IPS-NIHi7 (cell line): ENCODE measurements around the gene NPPC.
A peak's percentile ranks its signal among the peaks of the same experiment; 100 is the strongest.
"Not testable (repeated sequence)": the region's sequence is repeated elsewhere in the genome, so short reads cannot be mapped to it uniquely, and the experiment has no call there.

Experiments
- DNase-seq: peaks from one replicate; pipeline ENCODE4 v3.0.0; 2012; ENCODE audit warnings: mixed read lengths; ENCODE audit errors: extremely low spot score

NPPC gene

DNA sequence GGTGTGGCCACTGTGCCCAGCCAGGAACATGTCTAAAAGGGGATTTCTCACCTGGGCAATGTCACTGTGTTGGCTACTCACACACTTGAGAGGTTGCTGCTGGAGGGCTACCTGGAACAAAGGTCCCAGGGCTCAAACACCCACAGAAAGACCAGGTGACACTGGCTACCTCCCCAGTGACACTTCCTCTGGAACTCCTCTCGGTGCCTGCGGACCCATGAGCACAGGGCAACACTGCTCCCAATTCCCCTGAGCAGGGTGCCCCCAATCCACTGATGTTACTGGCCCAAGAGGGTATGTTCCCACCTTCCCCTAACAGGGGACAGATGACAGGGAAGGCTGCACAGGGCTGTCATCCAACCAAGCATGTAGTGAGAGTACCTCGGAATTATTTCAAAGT, 5.8 kb downstream of the NPPC start:
- no peak for DNase-seq

- DNase-seq = no peak
These were observed 6.7 kb downstream of the NPPC start for GRCh38 chr2:231919341-231920035.

DNA sequence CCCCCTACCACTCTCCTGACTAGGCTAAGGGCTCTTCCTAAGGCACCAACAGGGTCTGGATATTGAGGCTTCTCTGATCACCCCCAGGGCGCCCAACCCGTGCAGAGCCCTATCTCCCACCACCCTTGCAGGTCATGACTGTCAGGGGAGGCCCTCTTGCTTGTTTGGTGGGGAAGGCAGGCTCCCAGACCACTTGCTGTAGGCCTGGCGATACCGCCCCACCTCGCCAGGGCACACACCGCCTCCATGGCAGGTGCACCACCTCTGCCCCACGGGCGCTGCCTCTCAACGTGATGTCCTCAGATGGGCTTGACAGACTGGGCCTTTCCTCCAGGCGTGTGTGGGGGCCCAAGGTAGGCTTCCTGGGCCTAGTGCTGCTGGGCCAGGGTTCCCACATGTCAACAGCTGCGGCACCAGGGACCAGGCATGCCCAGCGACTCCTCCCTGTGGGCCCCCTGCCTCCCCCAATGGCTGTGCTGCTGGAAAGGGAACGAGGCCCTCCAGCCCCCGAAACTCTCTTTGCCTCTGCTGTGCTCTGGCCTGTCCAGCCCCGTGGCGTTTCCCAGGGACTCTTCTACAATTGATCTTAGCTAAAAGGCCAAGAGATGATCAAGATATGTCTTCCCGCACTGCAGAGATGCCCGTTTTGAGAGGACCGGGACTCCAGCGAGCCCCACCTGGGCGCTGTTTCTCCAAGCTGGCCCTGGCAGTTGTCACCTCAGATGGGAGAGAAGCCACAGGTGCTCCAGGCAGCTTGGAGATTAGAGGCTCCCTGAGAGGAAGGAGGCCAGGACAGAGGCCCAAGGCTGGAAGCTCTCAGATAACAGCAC, 7.5 kb downstream of the NPPC start:
- DNase-seq = no peak

GRCh38 chr2:231917280-231918066, 8.7 kb downstream of the NPPC start:
- peak; percentile 53 for DNase-seq

- DNase-seq = no peak
These were observed 12.0 kb downstream of the NPPC start for GRCh38 chr2:231914077-231914690.

DNA sequence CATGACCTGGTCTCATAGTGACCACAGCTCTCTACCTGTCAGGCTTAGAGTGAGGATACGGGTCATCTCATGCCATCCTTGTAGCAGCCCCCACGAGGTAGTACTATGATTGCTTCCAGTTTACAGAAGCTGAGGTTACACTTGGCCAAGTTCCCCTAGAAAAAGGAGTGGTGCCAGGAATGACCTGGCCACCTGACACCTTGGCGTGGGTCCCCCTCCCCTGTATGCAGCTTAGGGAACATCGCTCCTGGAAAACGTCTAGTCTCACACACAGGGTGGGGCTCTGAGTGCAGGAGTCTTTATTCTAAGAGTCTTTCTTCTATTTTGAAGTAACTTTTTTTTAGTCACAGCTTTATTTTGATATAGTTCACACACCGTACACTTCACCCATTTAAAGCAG, 14.8 kb downstream of the NPPC start:
- no peak for DNase-seq

DNA sequence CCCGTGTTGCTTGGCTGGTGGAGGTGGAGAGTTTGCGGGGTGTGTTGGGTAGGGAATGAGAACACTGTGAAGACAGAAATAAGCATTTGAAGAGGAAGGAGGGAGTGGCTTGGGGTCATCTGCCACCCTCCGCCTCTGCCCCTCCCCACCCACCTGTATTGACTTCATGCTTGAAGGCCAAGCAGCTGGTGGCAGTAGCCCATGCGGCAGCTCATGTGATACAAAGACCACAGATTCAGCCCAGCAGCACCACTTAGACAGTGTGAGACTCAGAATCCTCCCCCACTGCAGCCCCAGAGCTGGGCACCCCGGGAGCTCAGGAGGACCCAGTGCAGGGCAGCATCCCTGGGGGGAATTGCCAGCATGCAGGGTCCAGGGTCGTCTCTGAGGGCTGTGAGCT, 15.4 kb downstream of the NPPC start:
- DNase-seq = no peak

- DNase-seq = not testable (repeated sequence)
These were observed 16.0 kb downstream of the NPPC start for GRCh38 chr2:231910161-231910560.

- DNase-seq = no peak
These were observed 16.6 kb downstream of the NPPC start for GRCh38 chr2:231909631-231910030.

- no peak for DNase-seq
These were observed 17.6 kb downstream of the NPPC start for GRCh38 chr2:231908584-231908983.

DNA sequence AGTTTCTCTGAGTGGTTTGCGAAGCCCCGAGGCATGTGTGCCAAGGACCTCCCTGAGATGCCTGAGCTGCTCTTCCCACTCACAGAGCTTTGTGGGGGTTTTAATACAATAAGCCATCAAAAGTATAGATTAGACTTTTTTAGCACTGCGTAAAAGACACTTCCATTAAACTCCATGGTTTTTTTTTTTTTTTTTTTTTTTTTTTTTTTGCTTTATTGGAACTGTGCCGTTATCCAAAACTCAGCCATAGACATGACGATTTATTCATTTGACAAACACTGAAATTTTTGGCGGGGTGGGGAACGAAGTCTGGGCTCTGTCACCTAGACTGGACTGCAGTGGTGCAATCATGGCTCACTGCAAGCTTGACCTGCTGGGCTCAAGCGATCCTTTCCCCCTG, 18.4 kb downstream of the NPPC start:
- DNase-seq = no peak

- DNase-seq = no peak
These were observed 21.2 kb downstream of the NPPC start for GRCh38 chr2:231905026-231905425.

GRCh38 chr2:231904161-231904611, 22.0 kb downstream of the NPPC start:
- no peak for DNase-seq

DNA sequence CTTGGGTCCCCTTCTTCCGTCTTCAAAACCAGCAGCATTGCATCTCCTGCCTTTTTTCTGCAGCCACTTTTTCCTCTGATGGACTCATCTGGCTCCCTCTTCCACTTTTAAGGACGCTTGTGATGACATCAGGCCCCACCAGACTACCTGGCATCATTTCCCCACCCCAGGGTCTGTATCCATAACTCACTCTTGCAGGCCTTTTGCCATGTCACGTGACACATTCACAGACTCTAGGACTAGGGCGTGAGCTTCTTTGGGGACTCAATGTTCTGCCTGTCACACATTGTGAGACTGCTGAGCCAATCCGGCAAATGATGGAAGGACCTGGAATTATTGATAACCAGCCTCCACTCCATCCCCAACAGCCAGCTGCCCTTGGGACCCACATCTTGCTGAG, 23.6 kb downstream of the NPPC start:
- DNase-seq = no peak

DNA sequence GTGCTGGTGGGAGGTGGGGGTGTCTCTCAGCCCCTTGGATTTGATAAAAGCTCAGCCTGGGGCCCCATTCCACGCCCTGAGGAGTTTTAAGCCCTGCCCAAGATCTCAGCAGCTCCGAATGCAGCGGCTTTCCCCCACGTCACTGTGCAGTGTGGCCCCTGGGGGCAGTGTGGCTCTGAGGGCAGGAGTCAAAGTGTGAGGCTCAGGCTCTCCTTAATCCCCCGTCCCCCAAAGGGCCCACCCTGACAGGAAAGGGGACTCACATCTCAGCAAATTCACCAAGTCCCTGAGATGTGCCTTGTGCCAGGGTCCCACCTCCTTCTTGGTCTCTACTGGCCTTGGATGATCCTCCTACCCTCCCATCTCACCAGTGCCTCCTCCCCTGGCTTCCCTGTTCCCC, 25.2 kb downstream of the NPPC start:
- peak; percentile 61 for DNase-seq

GRCh38 chr2:231900486-231900942, 25.7 kb downstream of the NPPC start:
- DNase-seq = peak; percentile 96

GRCh38 chr2:231894566-231895380, 31.4 kb downstream of the NPPC start:
- no peak for DNase-seq

DNA sequence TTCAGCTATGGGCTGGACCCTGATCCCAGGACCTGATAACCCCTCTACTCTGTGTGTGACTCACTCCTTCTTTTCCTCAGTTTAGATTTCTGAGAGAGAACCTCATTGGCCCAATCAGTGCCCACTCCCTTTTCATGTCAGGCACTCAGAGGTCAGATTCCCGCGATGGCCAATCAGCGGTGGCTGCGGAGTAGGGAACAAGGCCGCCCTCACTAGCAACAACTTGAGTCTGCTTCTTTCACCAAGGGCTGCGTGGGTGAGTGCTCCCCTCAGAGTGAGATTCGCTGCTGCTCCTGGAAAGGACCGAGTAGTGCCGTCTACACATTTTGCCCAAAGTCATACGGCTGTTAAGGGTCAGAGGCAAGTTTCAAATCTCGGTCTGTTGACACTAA, 34.7 kb downstream of the NPPC start:
- DNase-seq = no peak

DNA sequence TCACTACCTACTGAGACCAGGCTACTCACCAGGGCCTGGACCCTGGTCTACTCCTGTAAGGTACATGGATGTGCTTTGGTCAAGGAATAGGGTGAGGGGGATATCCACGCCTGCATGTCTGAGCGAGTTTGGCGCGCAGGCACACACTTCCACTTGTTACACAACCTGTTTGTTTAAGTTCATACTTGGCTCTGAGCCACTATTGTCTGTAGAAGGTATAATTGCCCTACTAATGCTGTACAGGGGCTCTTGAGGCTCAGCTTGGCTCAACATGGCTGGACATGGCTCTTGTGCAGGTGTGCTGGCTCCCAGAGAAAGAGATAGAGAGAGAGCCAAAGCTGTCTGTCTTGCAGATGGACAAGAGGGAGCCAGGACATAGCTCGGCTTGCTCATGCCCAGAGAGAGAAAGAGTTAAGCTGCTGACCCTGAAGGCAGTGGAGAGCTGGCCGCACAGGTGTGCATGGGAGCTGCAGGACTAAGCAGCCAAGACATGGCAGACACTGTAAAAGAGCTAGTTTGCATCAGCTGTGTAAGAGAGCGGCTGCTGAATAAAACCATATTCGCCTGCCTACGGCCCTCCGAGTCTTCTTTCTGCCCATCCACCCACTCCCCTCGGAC, 35.2 kb downstream of the NPPC start:
- no peak for DNase-seq

- no peak for DNase-seq
These were observed 38.4 kb downstream of the NPPC start for GRCh38 chr2:231887756-231888155.
